Activated naive CD4-positive, alpha-beta T cell treated with anti-CD3 and anti-CD28 coated beads, Interleukin-2, amount 50 U/mL, for 72 hours (primary cell): ENCODE data around the gene LCP2. TPM values are rescaled to one million over a fixed set of nuclear protein-coding genes. Genes with fewer than 3 reads are reported as not detected.

Source experiments
- ATAC-seq, 2 donors: fragments of 150-1000 bp; cut with Tn5 transposase; 2 replicates each; pipeline ENCODE4 v1.10.0; 2021; ENCODE audit warnings: mild to moderate bottlenecking in 2 of 2, moderate library complexity in 2 of 2
- DNase-seq, 2 donors: peaks; one replicate each; pipeline ENCODE4 v3.0.0; 2021 to 2022; ENCODE audit warnings: low spot score in 2 of 2
- H3K27ac Mint-ChIP-seq, 2 donors: one replicate each; pipeline ENCODE4 v1.8.0; 2022; ENCODE audit warnings: mild to moderate bottlenecking in 2 of 2, mixed read lengths in 2 of 2
- H3K36me3 Mint-ChIP-seq, 2 donors: one replicate each; pipeline ENCODE4 v1.8.0; 2022; ENCODE audit warnings: mixed read lengths in 2 of 2
- H3K9me3 Mint-ChIP-seq, 2 donors: one replicate each; pipeline ENCODE4 v1.8.0; 2022; ENCODE audit warnings: mixed read lengths in 2 of 2
- total RNA-seq, 2 donors: library from RNA; stranded (reverse); gene quantifications; one replicate each; pipeline ENCODE4 v1.2.3, GENCODE V29; 2022

Gene LCP2
- total RNA-seq, 2 donors from 2014 or later, result 173 to 194 TPM

GRCh38 chr5:170273968-170274710 lies 23.4 kb downstream of the LCP2 start:
- Mint-ChIP-seq H3K27ac (peak overlapping the region; percentile 92 to 93), H3K9me3 (no peaks in the 10 kb centered on the region), H3K36me3 (peaks cover 25 to 80% of the 10 kb centered on the region in 2 donors)
- ATAC-seq (no peak), DNase-seq (no peak)

DNA sequence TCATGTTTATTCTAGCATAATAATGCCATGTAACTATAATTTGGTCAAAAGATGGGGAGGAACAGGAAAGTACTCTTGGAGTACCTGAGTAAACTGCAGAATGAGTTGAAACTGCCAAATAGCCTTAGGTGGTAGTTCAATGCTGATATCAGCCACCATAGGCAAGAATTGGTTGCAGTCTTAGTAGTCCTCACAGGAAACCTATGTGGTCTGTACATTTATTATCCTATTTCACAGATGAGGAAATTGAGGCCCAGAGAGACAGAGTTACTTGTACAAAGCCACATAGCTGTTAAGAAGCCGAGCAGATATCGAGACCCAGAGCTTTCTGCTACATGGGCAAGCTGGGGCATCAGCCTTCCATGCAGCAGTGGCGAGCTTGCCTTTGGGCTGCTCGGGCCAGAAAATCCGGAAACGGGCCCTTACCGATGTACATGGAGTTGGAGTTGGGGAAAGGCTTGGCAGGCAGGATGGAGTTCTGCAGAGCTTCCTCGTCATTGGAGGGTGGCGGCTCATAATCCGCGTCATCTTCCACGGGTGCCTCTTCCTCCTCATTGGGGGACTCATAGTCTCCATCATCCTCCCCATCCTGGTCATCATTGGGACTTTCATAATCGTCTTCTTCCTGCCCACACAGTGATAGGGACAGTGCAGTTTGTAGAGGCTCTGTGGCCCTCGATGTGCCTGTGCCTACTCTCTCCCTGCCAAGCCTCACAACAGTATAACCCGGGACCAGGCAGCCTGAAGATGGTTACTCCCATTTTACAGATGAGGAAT lies 27.1 kb downstream of the LCP2 start:
- DNase-seq (no peak), ATAC-seq (no peak)
- H3K9me3 Mint-ChIP-seq, result no peaks in the 10 kb centered on the region
- H3K36me3 Mint-ChIP-seq, result peaks cover 33 to 84% of the 10 kb centered on the region in 2 donors
- peak overlapping the region; percentile 12 to 71 for H3K27ac Mint-ChIP-seq

- ATAC-seq, result peak; percentile 80 to 82
- H3K27ac Mint-ChIP-seq, result peak overlapping the region; percentile 86 to 90
- H3K9me3 Mint-ChIP-seq, result no peaks in the 10 kb centered on the region
- H3K36me3 Mint-ChIP-seq, result peaks cover 33 to 79% of the 10 kb centered on the region in 2 donors
- DNase-seq, result peak; percentile 50 to 63
These were observed 28.0 kb downstream of the LCP2 start for GRCh38 chr5:170269579-170269978.

DNA sequence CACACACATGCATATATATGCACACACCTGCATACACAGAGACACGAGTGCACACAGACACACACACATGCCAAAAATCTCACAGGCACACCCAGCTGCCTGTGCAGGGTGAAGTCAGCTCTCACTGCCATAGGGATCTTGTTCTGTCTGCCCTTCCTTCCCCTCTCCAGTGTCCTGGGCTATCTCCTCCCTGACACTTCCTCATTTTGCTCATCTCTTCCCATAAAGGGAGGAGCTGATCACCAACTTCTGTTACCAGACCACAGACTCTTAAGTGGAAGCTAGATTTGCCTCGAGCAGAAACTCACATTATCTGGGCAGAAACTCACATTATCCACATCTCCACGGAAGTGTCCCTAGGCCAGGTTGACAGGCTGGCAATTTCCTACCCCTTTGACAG lies 28.7 kb downstream of the LCP2 start:
- peaks cover 34 to 80% of the 10 kb centered on the region in 2 donors for H3K36me3 Mint-ChIP-seq
- no peaks in the 10 kb centered on the region for H3K9me3 Mint-ChIP-seq
- H3K27ac Mint-ChIP-seq, result peak overlapping the region; percentile 86 to 90
- ATAC-seq, result no peak
- no peak for DNase-seq

DNA sequence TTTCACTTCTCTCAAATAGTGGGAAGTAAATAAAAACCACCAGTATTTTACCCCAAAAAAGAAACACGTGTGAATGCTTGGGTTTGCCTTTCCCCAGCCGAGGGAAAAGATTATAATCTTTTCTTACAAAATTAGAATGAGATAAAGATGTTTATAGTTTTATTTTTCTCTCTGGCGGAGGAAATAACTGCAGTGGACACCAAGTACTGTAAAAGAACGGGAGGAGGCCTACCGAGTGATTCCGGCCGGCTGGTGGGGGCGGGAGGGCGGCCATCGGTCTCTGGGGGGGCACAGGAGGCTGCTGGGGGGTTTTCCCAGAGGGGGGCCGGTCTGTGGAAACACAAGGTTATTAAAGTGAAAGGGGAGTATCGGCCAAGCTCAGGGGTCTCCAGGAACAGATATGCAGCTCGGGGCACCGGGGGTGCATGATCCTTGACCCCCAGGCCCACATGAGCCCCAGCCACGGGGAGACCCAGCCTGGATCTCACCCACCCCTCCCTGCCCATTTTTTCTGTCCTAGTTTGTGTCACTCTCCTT lies 29.4 kb downstream of the LCP2 start:
- no peak for DNase-seq
- H3K9me3 Mint-ChIP-seq, result no peaks in the 10 kb centered on the region
- H3K27ac Mint-ChIP-seq, result peak overlapping the region; percentile 86
- H3K36me3 Mint-ChIP-seq, result peaks cover 37 to 82% of the 10 kb centered on the region in 2 donors
- ATAC-seq, result no peak

GRCh38 chr5:170267431-170268152 lies 30.0 kb downstream of the LCP2 start:
- no peaks in the 10 kb centered on the region for H3K9me3 Mint-ChIP-seq
- ATAC-seq, result peak; percentile 27 to 51
- H3K36me3 Mint-ChIP-seq, result peaks cover 41 to 82% of the 10 kb centered on the region in 2 donors
- peak overlapping the region; percentile 86 for H3K27ac Mint-ChIP-seq
- DNase-seq, result peak; percentile 67 to 82

DNA sequence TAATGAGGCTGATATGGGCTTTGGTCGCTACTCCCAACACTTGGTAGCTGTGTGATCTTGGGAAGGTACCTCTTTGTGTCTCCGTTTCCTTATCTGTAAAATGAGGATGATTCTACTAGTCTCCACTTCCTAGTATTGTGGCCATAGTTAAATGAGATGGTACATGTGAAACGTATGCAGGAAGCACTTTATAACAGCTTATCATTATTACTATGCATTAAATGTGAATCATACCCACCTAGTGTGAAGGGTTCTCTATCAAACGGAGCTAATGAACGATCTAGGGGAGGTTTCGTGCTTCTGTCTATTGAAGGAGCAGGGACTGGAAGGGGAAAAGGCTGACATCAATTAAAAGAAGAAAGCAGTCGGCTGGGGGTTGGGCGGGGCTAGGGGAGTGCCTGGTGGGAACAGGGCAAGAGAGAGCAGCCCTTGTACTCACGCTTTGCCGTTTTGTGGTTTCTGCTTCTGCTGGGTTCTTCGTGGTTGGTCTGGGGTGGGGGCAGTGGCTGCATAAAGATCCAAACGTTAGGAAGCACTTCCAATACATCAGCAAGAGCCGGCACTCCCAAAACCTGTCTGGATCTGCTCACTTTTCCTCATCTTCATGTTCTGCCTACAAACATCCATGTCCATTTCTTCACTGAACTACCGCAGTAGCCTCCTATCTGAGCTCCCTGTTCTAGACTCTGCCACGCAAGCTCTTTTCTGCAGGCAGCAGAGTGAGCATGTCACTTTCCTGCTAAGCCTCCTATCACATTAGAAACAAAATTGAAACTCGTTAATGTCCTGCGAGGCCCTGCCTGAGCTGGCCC lies 30.8 kb downstream of the LCP2 start:
- DNase-seq (no peak), ATAC-seq (peak; percentile 43 to 55)
- H3K36me3 Mint-ChIP-seq, result peaks cover 49 to 82% of the 10 kb centered on the region in 2 donors
- no peaks in the 10 kb centered on the region for H3K9me3 Mint-ChIP-seq
- peak overlapping the region; percentile 86 for H3K27ac Mint-ChIP-seq

DNA sequence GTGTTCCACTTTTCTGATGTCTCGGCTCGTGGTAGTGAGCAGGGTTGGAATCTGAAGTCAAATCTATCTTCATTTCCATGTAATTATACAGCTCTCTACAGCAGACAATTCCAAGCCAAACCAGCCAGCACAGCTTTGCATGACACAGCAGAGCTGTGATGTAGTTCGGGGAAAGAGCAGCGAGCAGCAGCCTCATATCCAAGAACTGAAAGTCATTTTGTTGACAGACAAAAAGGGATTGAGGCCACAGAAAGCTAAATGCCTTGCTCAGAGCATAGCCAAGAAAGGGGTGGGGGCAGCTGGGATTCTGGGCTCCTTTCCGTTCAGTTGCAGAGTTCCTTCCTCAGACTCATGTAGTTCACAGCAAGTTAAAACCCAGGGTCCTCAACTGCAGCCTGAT lies 32.1 kb downstream of the LCP2 start:
- Mint-ChIP-seq H3K9me3 (no peaks in the 10 kb centered on the region), H3K27ac (peak overlapping the region in 1 of 2 donors; percentile 87), H3K36me3 (peaks cover 53 to 81% of the 10 kb centered on the region in 2 donors)
- no peak for DNase-seq
- ATAC-seq, result no peak

- H3K27ac Mint-ChIP-seq, result peak overlapping the region; percentile 35 to 87
- ATAC-seq, result no peak
- no peak for DNase-seq
- no peaks in the 10 kb centered on the region for H3K9me3 Mint-ChIP-seq
- H3K36me3 Mint-ChIP-seq, result peaks cover 53 to 81% of the 10 kb centered on the region in 2 donors
These were observed 33.7 kb downstream of the LCP2 start for GRCh38 chr5:170263906-170264305.

GRCh38 chr5:170262061-170263045 lies 35.2 kb downstream of the LCP2 start:
- Mint-ChIP-seq H3K36me3 (peaks cover 49 to 84% of the 10 kb centered on the region in 2 donors), H3K27ac (peak overlapping the region; percentile 90 to 96), H3K9me3 (no peaks in the 10 kb centered on the region)
- ATAC-seq (peak; percentile 23 to 37), DNase-seq (no peak)

- H3K9me3 Mint-ChIP-seq, result no peaks in the 10 kb centered on the region
- peaks cover 52 to 84% of the 10 kb centered on the region in 2 donors for H3K36me3 Mint-ChIP-seq
- H3K27ac Mint-ChIP-seq, result peak overlapping the region; percentile 90 to 96
- ATAC-seq (no peak), DNase-seq (no peak)
These were observed 36.0 kb downstream of the LCP2 start for GRCh38 chr5:170261528-170262043.

GRCh38 chr5:170257370-170257769 lies 40.2 kb downstream of the LCP2 start:
- Mint-ChIP-seq H3K9me3 (no peaks in the 10 kb centered on the region), H3K27ac (peak overlapping the region; percentile 27 to 77), H3K36me3 (peaks cover 59 to 63% of the 10 kb centered on the region in 2 donors)
- no peak for ATAC-seq
- no peak for DNase-seq

DNA sequence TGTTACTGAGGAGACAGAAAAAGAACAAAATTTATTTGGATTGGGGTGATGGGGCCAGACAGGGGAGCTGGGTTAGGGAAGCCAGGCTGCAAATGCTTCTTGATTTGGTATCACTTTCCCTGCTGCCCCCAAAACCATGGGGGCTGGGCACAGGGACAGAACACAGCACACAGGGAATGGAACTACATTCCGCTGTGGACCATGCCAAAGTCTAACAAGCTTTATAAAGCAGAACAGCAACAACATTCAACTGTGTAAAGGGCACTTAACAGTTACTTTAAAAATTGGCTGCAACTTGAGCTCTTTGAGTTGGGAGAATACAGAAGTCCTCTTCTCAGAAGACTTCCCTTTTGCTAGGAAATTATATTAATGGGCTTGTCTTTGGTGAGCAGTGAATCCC lies 41.0 kb downstream of the LCP2 start:
- no peaks in the 10 kb centered on the region for H3K9me3 Mint-ChIP-seq
- H3K27ac Mint-ChIP-seq, result peak overlapping the region; percentile 27 to 77
- DNase-seq (no peak), ATAC-seq (no peak)
- peaks cover 54 to 62% of the 10 kb centered on the region in 2 donors for H3K36me3 Mint-ChIP-seq

GRCh38 chr5:170254056-170254455 lies 43.5 kb downstream of the LCP2 start:
- Mint-ChIP-seq H3K9me3 (no peaks in the 10 kb centered on the region), H3K27ac (peak overlapping the region; percentile 20 to 75), H3K36me3 (peaks cover 57 to 65% of the 10 kb centered on the region in 2 donors)
- ATAC-seq (peak; percentile 94 to 98), DNase-seq (peak; percentile 60 to 72)
